ENCODE results near the gene SIM1.

SIM1 gene

GRCh38 chr6:100464903-100465700, at the start of gene SIM1:
TSS of gene SIM1 (minus strand) at chr6:100464921. CDS start at chr6:100463468, 1,453 bp downstream.
- H3K4me3 ChIP-seq (replicated peaks in 1 of 2; ENCODE audit: low read depth in 2 of 2, low read length in 2 of 2), result peak within 1 kb of the TSS; percentile 24 to 39
- TF ChIP-seq CTCF (IDR thresholded peaks at IDR 0.05; ENCODE audit: low read depth, low read length), result no peak
- peak; percentile 69 to 78 for DNase-seq (ENCODE audit: low read depth in 2 of 2)

GRCh38 chr6:100512203-100512862, 47.6 kb upstream of the SIM1 start:
- no peak for TF ChIP-seq CTCF (IDR thresholded peaks at IDR 0.05; ENCODE audit: low read depth, low read length)
- no peak overlapping the region for H3K4me3 ChIP-seq (replicated peaks in 1 of 2; ENCODE audit: low read depth in 2 of 2, low read length in 2 of 2)
- peak; percentile 33 to 80 for DNase-seq (ENCODE audit: low read depth in 2 of 2)

GRCh38 chr6:100509101-100509500, 44.4 kb upstream of the SIM1 start:
- no peak for TF ChIP-seq CTCF (IDR thresholded peaks at IDR 0.05; ENCODE audit: low read depth, low read length)
- DNase-seq (ENCODE audit: low read depth in 2 of 2), result no peak
- H3K4me3 ChIP-seq (replicated peaks in 1 of 2; ENCODE audit: low read depth in 2 of 2, low read length in 2 of 2), result no peak overlapping the region

GRCh38 chr6:100506651-100507050, 41.9 kb upstream of the SIM1 start:
- H3K4me3 ChIP-seq (replicated peaks in 1 of 2; ENCODE audit: low read depth in 2 of 2, low read length in 2 of 2), result no peak overlapping the region
- DNase-seq (ENCODE audit: low read depth in 2 of 2), result peak; percentile 37 to 53
- no peak for TF ChIP-seq CTCF (IDR thresholded peaks at IDR 0.05; ENCODE audit: low read depth, low read length)

- DNase-seq (ENCODE audit: low read depth in 2 of 2), result peak; percentile 80 to 92
- no peak for TF ChIP-seq CTCF (IDR thresholded peaks at IDR 0.05; ENCODE audit: low read depth, low read length)
- H3K4me3 ChIP-seq (replicated peaks in 1 of 2; ENCODE audit: low read depth in 2 of 2, low read length in 2 of 2), result no peak overlapping the region
Measured at GRCh38 chr6:100504786-100505737, 40.3 kb upstream of the SIM1 start.

- no peak for TF ChIP-seq CTCF (IDR thresholded peaks at IDR 0.05; ENCODE audit: low read depth, low read length)
- H3K4me3 ChIP-seq (replicated peaks in 1 of 2; ENCODE audit: low read depth in 2 of 2, low read length in 2 of 2), result no peak overlapping the region
- DNase-seq (ENCODE audit: low read depth in 2 of 2), result no peak
Measured at GRCh38 chr6:100503043-100503705, 38.5 kb upstream of the SIM1 start.

Data from cardiac fibroblast (primary cell).